SK-N-SH treated with all-trans-retinoic acid at 6 μM for 48 hours (cell line): ENCODE measurements around the gene SDF4.

Experiments
- ATAC-seq: fragments of 200-7000 bp; cut with Tn5 transposase; 3 replicates; pipeline ENCODE4 v1.9.1; 2020; ENCODE audit warnings: mild to moderate bottlenecking, moderate library complexity
- BACH2 ChIP-seq: fragments of 250-450 bp; sonication (Bioruptor Pico); IDR thresholded peaks from 2 replicates; pipeline ENCODE4 v1.9.0; 2021; ENCODE audit warnings: mild to moderate bottlenecking, borderline replicate concordance
- CSDC2 ChIP-seq: fragments of 250-450 bp; sonication (Bioruptor Pico); IDR thresholded peaks from 2 replicates; pipeline ENCODE4 v1.5.0; 2020; ENCODE audit warnings: mild to moderate bottlenecking, moderate library complexity
- ESRRG ChIP-seq: fragments of 250-450 bp; sonication (Bioruptor Pico); IDR thresholded peaks from 2 replicates; pipeline ENCODE4 v1.6.1; 2021; ENCODE audit warnings: mild to moderate bottlenecking
- GLIS3 ChIP-seq: fragments of 250-450 bp; sonication (Bioruptor Pico); IDR thresholded peaks from 2 replicates; pipeline ENCODE4 v1.5.0; 2020; ENCODE audit warnings: mild to moderate bottlenecking, moderate library complexity
- ISL1 ChIP-seq: fragments of 250-450 bp; sonication (Bioruptor Pico); IDR thresholded peaks from 2 replicates; pipeline ENCODE4 v2.1.2; 2022; ENCODE audit warnings: mild to moderate bottlenecking, moderate library complexity
- RARB ChIP-seq: fragments of 250-450 bp; sonication (Bioruptor Pico); IDR thresholded peaks from 2 replicates; pipeline ENCODE4 v1.8.0; 2021; ENCODE audit warnings: mild to moderate bottlenecking, moderate library complexity
- SNAI2 ChIP-seq: fragments of 250-450 bp; sonication (Bioruptor Pico); IDR thresholded peaks from 2 replicates; pipeline ENCODE4 v1.5.0; 2020; ENCODE audit warnings: mild to moderate bottlenecking, moderate library complexity
- TCF4 ChIP-seq: fragments of 250-450 bp; sonication (Bioruptor Pico); IDR thresholded peaks from 2 replicates; pipeline ENCODE4 v1.8.0; 2021; ENCODE audit warnings: mild to moderate bottlenecking, moderate library complexity, borderline replicate concordance
- TOX ChIP-seq: fragments of 250-450 bp; sonication (Bioruptor Pico); IDR thresholded peaks from 2 replicates; pipeline ENCODE4 v1.8.0; 2021; ENCODE audit warnings: mild to moderate bottlenecking, moderate library complexity, borderline replicate concordance
- ZC3H10 ChIP-seq: fragments of 250-450 bp; sonication (Bioruptor Pico); IDR thresholded peaks from 2 replicates; pipeline ENCODE4 v1.5.1; 2021; ENCODE audit warnings: mild to moderate bottlenecking, moderate library complexity
- ZFP3 ChIP-seq: fragments of 250-450 bp; sonication (Bioruptor Pico); IDR thresholded peaks from 2 replicates; pipeline ENCODE4 v1.5.0; 2020; ENCODE audit warnings: mild to moderate bottlenecking, moderate library complexity
- ZFP30 ChIP-seq: fragments of 450-650 bp; formaldehyde crosslinking; IDR thresholded peaks from 2 replicates; pipeline ENCODE4 v1.5.0; 2022; ENCODE audit warnings: mild to moderate bottlenecking, moderate library complexity
- ZNF70 ChIP-seq: fragments of 450-650 bp; formaldehyde crosslinking; IDR thresholded peaks from 2 replicates; pipeline ENCODE4 v1.5.0; 2020; ENCODE audit warnings: mild to moderate bottlenecking, moderate library complexity
- TF ChIP-seq, protein P1 (sequence below): fragments of 250-450 bp; sonication (Bioruptor Pico); IDR thresholded peaks from 2 replicates; pipeline ENCODE4 v1.8.0; 2021; ENCODE audit warnings: low read depth, mild to moderate bottlenecking, moderate library complexity, borderline replicate concordance
- TF ChIP-seq, protein P2 (sequence below): fragments of 250-450 bp; sonication (Bioruptor Pico); IDR thresholded peaks from 2 replicates; pipeline ENCODE4 v1.8.0; 2020; ENCODE audit warnings: mild to moderate bottlenecking, moderate library complexity, borderline replicate concordance
- TF ChIP-seq, protein P3 (sequence below): fragments of 250-450 bp; sonication (Bioruptor Pico); IDR thresholded peaks from 2 replicates; pipeline ENCODE4 v1.5.1; 2021; ENCODE audit warnings: mild to moderate bottlenecking, moderate library complexity

Gene SDF4

DNA sequence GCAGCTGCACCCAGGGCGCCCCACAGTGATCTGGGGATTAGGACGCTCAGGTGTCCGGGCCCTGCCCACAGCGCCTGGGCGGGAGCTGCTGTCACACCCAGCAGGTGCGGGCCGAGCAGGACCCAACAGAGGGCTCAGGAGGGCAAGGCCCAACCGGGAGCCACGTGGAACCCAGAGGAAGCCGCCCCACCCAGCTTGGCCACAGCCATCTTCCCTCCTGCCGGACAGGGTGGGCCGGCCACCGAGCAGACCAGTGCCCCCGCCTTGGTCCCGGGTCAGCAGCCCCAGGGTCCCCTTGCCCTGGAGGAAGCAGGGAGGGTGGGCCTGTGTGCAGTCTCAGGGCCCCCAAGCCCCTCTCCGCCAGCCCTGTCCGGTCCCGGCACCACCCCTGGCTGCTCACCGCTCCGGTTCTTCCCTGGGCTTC lies 64.4 kb downstream of the SDF4 start:
- TF ChIP-seq ZFP30 (CRISPR knock-in tag) (no peak), CSDC2 (CRISPR knock-in tag) (no peak), ZC3H10 (no peak), ZFP3 (CRISPR knock-in tag) (no peak), TCF4 (no peak), ZNF70 (no peak), ISL1 (no peak), TOX (CRISPR knock-in tag) (no peak), BACH2 (CRISPR knock-in tag) (no peak), ESRRG (CRISPR knock-in tag) (no peak), GLIS3 (CRISPR knock-in tag) (no peak), RARB (CRISPR knock-in tag) (no peak), SNAI2 (CRISPR knock-in tag) (no peak)
- TF ChIP-seq, protein P1, sequence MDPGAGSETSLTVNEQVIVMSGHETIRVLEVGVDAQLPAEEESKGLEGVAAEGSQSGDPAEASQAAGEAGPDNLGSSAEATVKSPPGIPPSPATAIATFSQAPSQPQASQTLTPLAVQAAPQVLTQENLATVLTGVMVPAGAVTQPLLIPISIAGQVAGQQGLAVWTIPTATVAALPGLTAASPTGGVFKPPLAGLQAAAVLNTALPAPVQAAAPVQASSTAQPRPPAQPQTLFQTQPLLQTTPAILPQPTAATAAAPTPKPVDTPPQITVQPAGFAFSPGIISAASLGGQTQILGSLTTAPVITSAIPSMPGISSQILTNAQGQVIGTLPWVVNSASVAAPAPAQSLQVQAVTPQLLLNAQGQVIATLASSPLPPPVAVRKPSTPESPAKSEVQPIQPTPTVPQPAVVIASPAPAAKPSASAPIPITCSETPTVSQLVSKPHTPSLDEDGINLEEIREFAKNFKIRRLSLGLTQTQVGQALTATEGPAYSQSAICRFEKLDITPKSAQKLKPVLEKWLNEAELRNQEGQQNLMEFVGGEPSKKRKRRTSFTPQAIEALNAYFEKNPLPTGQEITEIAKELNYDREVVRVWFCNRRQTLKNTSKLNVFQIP (CRISPR knock-in tag): no peak
- TF ChIP-seq, protein P2, sequence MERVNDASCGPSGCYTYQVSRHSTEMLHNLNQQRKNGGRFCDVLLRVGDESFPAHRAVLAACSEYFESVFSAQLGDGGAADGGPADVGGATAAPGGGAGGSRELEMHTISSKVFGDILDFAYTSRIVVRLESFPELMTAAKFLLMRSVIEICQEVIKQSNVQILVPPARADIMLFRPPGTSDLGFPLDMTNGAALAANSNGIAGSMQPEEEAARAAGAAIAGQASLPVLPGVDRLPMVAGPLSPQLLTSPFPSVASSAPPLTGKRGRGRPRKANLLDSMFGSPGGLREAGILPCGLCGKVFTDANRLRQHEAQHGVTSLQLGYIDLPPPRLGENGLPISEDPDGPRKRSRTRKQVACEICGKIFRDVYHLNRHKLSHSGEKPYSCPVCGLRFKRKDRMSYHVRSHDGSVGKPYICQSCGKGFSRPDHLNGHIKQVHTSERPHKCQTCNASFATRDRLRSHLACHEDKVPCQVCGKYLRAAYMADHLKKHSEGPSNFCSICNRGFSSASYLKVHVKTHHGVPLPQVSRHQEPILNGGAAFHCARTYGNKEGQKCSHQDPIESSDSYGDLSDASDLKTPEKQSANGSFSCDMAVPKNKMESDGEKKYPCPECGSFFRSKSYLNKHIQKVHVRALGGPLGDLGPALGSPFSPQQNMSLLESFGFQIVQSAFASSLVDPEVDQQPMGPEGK: no peak
- TF ChIP-seq, protein P3, sequence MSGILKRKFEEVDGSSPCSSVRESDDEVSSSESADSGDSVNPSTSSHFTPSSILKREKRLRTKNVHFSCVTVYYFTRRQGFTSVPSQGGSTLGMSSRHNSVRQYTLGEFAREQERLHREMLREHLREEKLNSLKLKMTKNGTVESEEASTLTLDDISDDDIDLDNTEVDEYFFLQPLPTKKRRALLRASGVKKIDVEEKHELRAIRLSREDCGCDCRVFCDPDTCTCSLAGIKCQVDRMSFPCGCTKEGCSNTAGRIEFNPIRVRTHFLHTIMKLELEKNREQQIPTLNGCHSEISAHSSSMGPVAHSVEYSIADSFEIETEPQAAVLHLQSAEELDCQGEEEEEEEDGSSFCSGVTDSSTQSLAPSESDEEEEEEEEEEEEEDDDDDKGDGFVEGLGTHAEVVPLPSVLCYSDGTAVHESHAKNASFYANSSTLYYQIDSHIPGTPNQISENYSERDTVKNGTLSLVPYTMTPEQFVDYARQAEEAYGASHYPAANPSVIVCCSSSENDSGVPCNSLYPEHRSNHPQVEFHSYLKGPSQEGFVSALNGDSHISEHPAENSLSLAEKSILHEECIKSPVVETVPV (CRISPR knock-in tag): no peak
- TF ChIP-seq, all 23 proteins: peak for 0
- ATAC-seq: no peak
